GM21360 (cell line): Measurements from ENCODE around the gene SARNP.
A peak's percentile ranks its signal among the peaks of the same experiment; 100 is the strongest.
"Not testable (repeated sequence)": the region's sequence is repeated elsewhere in the genome, so short reads cannot be mapped to it uniquely, and the experiment has no call there.

ENCODE experiments used
- ATAC-seq: cut with Tn5 transposase; IDR thresholded peaks from one replicate; pipeline ENCODE4 v1.9.1; 2021; ENCODE audit warnings: mild to moderate bottlenecking, moderate library complexity; ENCODE audit not compliant: unreplicated experiment

SARNP gene

GRCh38 chr12:55817345-55818139 is at the start of gene SARNP, which contains the start of gene ORMDL2:
TSS of gene SARNP (minus strand) at chr12:55817724. CDS start at chr12:55817701, 23 bp downstream.
TSS of gene ORMDL2 (plus strand) at chr12:55818041. CDS start at chr12:55819000, 959 bp downstream.
- ATAC-seq = peak; percentile 97

GRCh38 chr12:55866454-55867004 is 49.0 kb upstream of the SARNP start:
- not testable (repeated sequence) for ATAC-seq

GRCh38 chr12:55865327-55865726 is 47.8 kb upstream of the SARNP start:
- ATAC-seq = no peak

- not testable (repeated sequence) for ATAC-seq
Measured at GRCh38 chr12:55862931-55863330, 45.4 kb upstream of the SARNP start.

GRCh38 chr12:55862286-55862685 is 44.8 kb upstream of the SARNP start:
- ATAC-seq = no peak

GRCh38 chr12:55861871-55862270 is 44.3 kb upstream of the SARNP start:
- ATAC-seq = no peak

GRCh38 chr12:55861396-55861795 is 43.9 kb upstream of the SARNP start:
- no peak for ATAC-seq

GRCh38 chr12:55852740-55853139 is 35.2 kb upstream of the SARNP start:
- ATAC-seq = no peak

GRCh38 chr12:55850893-55851292 is 33.4 kb upstream of the SARNP start:
- ATAC-seq = no peak

- no peak for ATAC-seq
Measured at GRCh38 chr12:55850401-55850800, 32.9 kb upstream of the SARNP start.

- no peak for ATAC-seq
Measured at GRCh38 chr12:55849616-55850343, 32.3 kb upstream of the SARNP start.

GRCh38 chr12:55847603-55848291 is 30.2 kb upstream of the SARNP start:
- ATAC-seq = no peak

GRCh38 chr12:55847033-55847432 is 29.5 kb upstream of the SARNP start:
- no peak for ATAC-seq

- no peak for ATAC-seq
Measured at GRCh38 chr12:55845785-55846496, 28.4 kb upstream of the SARNP start.

- ATAC-seq = no peak
Measured at GRCh38 chr12:55845361-55845760, 27.8 kb upstream of the SARNP start.

- ATAC-seq = no peak
Measured at GRCh38 chr12:55844961-55845360, 27.4 kb upstream of the SARNP start.

GRCh38 chr12:55843431-55843830 is 25.9 kb upstream of the SARNP start:
- no peak for ATAC-seq

- no peak for ATAC-seq
Measured at GRCh38 chr12:55842681-55843429, 25.3 kb upstream of the SARNP start, which contains the start of gene MMP19. TSS of gene MMP19 (minus strand) at chr12:55842936. CDS start at chr12:55842830, 106 bp downstream.

GRCh38 chr12:55840581-55841351 is 23.2 kb upstream of the SARNP start:
- ATAC-seq = no peak
